SK-N-SH (cell line): ENCODE data around the gene EXOC4. TPM values are rescaled to one million over a fixed set of nuclear protein-coding genes. Genes with fewer than 3 reads are reported as not detected.

Experiments used
- CTCF ChIA-PET: fragments of 300-600, 350-600 bp; formaldehyde crosslinking; extraction: SDS; loops from one replicate; lab custom pipeline; 2021; lab: Yijun Ruan, JAX
- POLR2A ChIA-PET: fragments of 350-600 bp; sonication (Branson Sonifier 250); formaldehyde crosslinking; extraction: SDS; loops from one replicate; lab custom pipeline; 2020; ENCODE audit warnings: antibody characterized with exemption, inconsistent platforms; lab: Yijun Ruan, JAX
- DNase-seq: peaks from one replicate; pipeline ENCODE4 v3.0.0; 2012
- H2AFZ ChIP-seq: fragments of 200-600 bp; sonication (generic); 2 replicates; pipeline ENCODE4 v1.8.1; 2016; ENCODE audit warnings: antibody characterized with exemption, mild to moderate bottlenecking, low read depth
- H3F3A ChIP-seq: fragments of 200-600 bp; sonication (generic); replicated peaks from 2 replicates; pipeline ENCODE3; 2016; ENCODE audit warnings: antibody characterized with exemption, mild to moderate bottlenecking; ENCODE audit not compliant: insufficient read depth
- H3K27ac ChIP-seq, 2 experiments: fragments of 200-500 bp in 1 of 2; fragments of 200-600 bp in 1 of 2; sonication (Bioruptor generic) in 1 of 2; sonication (generic), shearing (Covaris generic) in 1 of 2; 2 replicates each; pipeline versions ENCODE4 v1.5.1 to v1.6.1; 2014 to 2016; ENCODE audit warnings: low read depth in 2 of 2, inconsistent platforms in 1 of 2, low read length in 1 of 2, mild to moderate bottlenecking in 1 of 2, mixed read lengths in 1 of 2
- H3K27me3 ChIP-seq: fragments of 200-600 bp; sonication (generic), shearing (Covaris generic); 2 replicates; pipeline ENCODE4 v1.6.1; 2016; ENCODE audit warnings: mixed run types; ENCODE audit not compliant: insufficient read depth
- H3K36me3 ChIP-seq, 2 experiments: fragments of 200-500 bp in 1 of 2; fragments of 200-600 bp in 1 of 2; sonication (Bioruptor generic) in 1 of 2; sonication (generic) in 1 of 2; replicated peaks in 1 of 2; 2 replicates each; pipeline versions ENCODE3 to v1.5.1; 2014 to 2016; ENCODE audit warnings: low read length in 1 of 2, mild to moderate bottlenecking in 1 of 2; ENCODE audit not compliant: insufficient read depth in 2 of 2, control insufficient read depth in 1 of 2
- H3K4me1 ChIP-seq, 2 experiments: fragments of 200-500 bp in 1 of 2; fragments of 200-600 bp in 1 of 2; sonication (Bioruptor generic) in 1 of 2; sonication (generic), shearing (Covaris generic) in 1 of 2; 2 replicates each; pipeline versions ENCODE4 v1.5.1 to v1.6.1; 2014 to 2016; ENCODE audit warnings: low read depth in 1 of 2, low read length in 1 of 2, mixed run types in 1 of 2; ENCODE audit not compliant: insufficient read depth in 2 of 2, control insufficient read depth in 1 of 2
- H3K4me2 ChIP-seq: fragments of 200-600 bp; sonication (generic), shearing (Covaris generic); 2 replicates; pipeline ENCODE4 v1.6.1; 2017; ENCODE audit warnings: mixed run types
- H3K4me3 ChIP-seq, 2 experiments: fragments of 200-500 bp in 1 of 2; fragments of 200-600 bp in 1 of 2; sonication (Bioruptor generic) in 1 of 2; sonication (generic), shearing (Covaris generic) in 1 of 2; 2 replicates each; pipeline versions ENCODE4 v1.5.1 to v1.8.1; 2014 to 2016; ENCODE audit warnings: low read depth in 2 of 2, inconsistent platforms in 1 of 2, low read length in 1 of 2, mild to moderate bottlenecking in 1 of 2, mixed read lengths in 1 of 2, moderate library complexity in 1 of 2
- H3K79me2 ChIP-seq: fragments of 200-600 bp; sonication (generic); 2 replicates; pipeline ENCODE4 v1.8.1; 2017; ENCODE audit warnings: mild to moderate bottlenecking; ENCODE audit not compliant: insufficient read depth
- H3K9ac ChIP-seq: fragments of 200-600 bp; sonication (generic); 2 replicates; pipeline ENCODE4 v1.6.1; 2017; ENCODE audit warnings: mixed run types
- H3K9me2 ChIP-seq: fragments of 200-600 bp; sonication (generic); 2 replicates; pipeline ENCODE4 v1.6.1; 2017; ENCODE audit warnings: mixed run types
- H3K9me3 ChIP-seq: fragments of 200-600 bp; sonication (generic); 2 replicates; pipeline ENCODE4 v1.6.1; 2017; ENCODE audit warnings: mixed run types, mild to moderate bottlenecking, moderate library complexity
- H4K20me1 ChIP-seq: fragments of 200-600 bp; sonication (generic); 2 replicates; pipeline ENCODE4 v1.6.1; 2017; ENCODE audit warnings: mild to moderate bottlenecking, mixed run types; ENCODE audit not compliant: insufficient read depth
- EP300 ChIP-seq, 2 experiments: IDR thresholded peaks; 2 replicates each; pipeline versions ENCODE4 v1.4.0 to v1.6.1; 2012; ENCODE audit warnings: borderline replicate concordance in 1 of 2, low read depth in 1 of 2, low read length in 1 of 2
- FOSL2 ChIP-seq: IDR thresholded peaks from 2 replicates; pipeline ENCODE4 v1.4.0; 2012; ENCODE audit warnings: low read depth, mild to moderate bottlenecking, moderate library complexity, borderline replicate concordance
- FOXJ3 ChIP-seq: sonication (generic); formaldehyde crosslinking; IDR thresholded peaks from 2 replicates; pipeline ENCODE4 v1.5.1; 2020; ENCODE audit warnings: mild to moderate bottlenecking, missing genetic modification reagents
- JUND ChIP-seq: IDR thresholded peaks from 2 replicates; pipeline ENCODE4 v1.4.0; 2012
- RAD21 ChIP-seq: IDR thresholded peaks from 2 replicates; pipeline ENCODE4 v1.6.1; 2012; ENCODE audit warnings: mild to moderate bottlenecking, low read length
- RCOR1 ChIP-seq: fragments of 150-350 bp; IDR thresholded peaks from 2 replicates; pipeline ENCODE4 v1.6.1; 2017; ENCODE audit warnings: antibody characterized with exemption, low read length
- RXRA ChIP-seq: IDR thresholded peaks from 2 replicates; pipeline ENCODE4 v1.4.0; 2012; ENCODE audit warnings: low read depth, mild to moderate bottlenecking, borderline replicate concordance
- SMC3 ChIP-seq: IDR thresholded peaks from 2 replicates; pipeline ENCODE4 v1.6.1; 2012; ENCODE audit warnings: low read depth, low read length, improper control_type of control experiment
- TAF1 ChIP-seq: IDR thresholded peaks from 2 replicates; pipeline ENCODE4 v1.6.1; 2012; ENCODE audit warnings: low read depth, mild to moderate bottlenecking, low read length, moderate library complexity, borderline replicate concordance
- TEAD4 ChIP-seq: IDR thresholded peaks from 2 replicates; pipeline ENCODE4 v1.4.0; 2012; ENCODE audit warnings: mild to moderate bottlenecking, borderline replicate concordance; ENCODE audit not compliant: insufficient read depth
- WGBS: methylation state at CpG from one replicate; pipeline ENCODE4 v1.1.6; 2017; ENCODE audit warnings: low lambda C conversion rate; 5-methylcytosine and 5-hydroxymethylcytosine counted together
- polyA plus RNA-seq, 3 experiments: library from polyadenylated mRNA; depleted of rRNA; stranded (reverse); fragments of >200 nt; gene quantifications; 2 replicates each; pipeline ENCODE4 v1.2.3, GENCODE V29; 2012
- TF ChIP-seq, protein P1 (sequence below): IDR thresholded peaks from 2 replicates; pipeline ENCODE4 v1.4.0; 2012; ENCODE audit warnings: low read depth, borderline replicate concordance
- TF ChIP-seq, protein P2 (sequence below): IDR thresholded peaks from 2 replicates; pipeline ENCODE4 v1.6.1; 2012; ENCODE audit warnings: mild to moderate bottlenecking, low read depth, low read length, moderate library complexity
- TF ChIP-seq, protein P3 (sequence below): fragments of 200-600 bp; sonication (generic); IDR thresholded peaks from 2 replicates; pipeline ENCODE4 v1.6.1; 2017; ENCODE audit warnings: antibody characterized with exemption, mild to moderate bottlenecking, moderate library complexity

EXOC4 gene
- polyA plus RNA-seq, 1 of the 3 experiments (the other 2 are of a cell fraction), result 37.3 TPM

DNA sequence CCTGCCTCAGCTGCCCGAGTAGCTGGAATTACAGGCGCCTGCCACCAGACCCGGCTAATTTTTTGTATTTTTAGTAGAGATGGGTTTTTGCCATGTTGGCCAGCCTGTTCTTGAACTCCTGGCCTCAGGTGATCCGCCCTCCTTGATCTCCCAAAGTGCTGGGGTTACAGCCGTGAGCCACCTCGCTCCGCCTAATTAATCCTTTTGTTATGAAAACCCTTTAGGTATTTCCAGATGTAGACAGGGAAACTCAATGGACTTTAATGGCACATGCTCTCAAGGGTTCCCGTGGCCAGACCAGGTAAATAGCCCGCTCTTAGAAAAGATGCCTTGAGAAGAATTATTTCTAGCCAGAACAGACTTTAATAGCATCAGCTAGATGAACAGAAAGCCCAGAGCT is 19.7 kb upstream of the EXOC4 start:
- no peaks in the 10 kb centered on the region for H3K27me3 ChIP-seq
- H3K9ac ChIP-seq, result no peak overlapping the region
- no peaks in the 10 kb centered on the region for H4K20me1 ChIP-seq
- POLR2A ChIA-PET, result no interaction called here
- H3K4me2 ChIP-seq, result no peak overlapping the region
- DNase-seq, result no peak
- no peak overlapping the region for H3K4me3 ChIP-seq
- H3K9me3 ChIP-seq, result no peaks in the 10 kb centered on the region
- TF ChIP-seq SMC3, result no peak
- no peak for TF ChIP-seq RCOR1
- TF ChIP-seq, protein P1, sequence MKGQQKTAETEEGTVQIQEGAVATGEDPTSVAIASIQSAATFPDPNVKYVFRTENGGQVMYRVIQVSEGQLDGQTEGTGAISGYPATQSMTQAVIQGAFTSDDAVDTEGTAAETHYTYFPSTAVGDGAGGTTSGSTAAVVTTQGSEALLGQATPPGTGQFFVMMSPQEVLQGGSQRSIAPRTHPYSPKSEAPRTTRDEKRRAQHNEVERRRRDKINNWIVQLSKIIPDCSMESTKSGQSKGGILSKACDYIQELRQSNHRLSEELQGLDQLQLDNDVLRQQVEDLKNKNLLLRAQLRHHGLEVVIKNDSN, result no peak
- no peak for TF ChIP-seq TEAD4
- TF ChIP-seq RAD21, result no peak
- TF ChIP-seq RXRA, result no peak
- TF ChIP-seq, protein P2, sequence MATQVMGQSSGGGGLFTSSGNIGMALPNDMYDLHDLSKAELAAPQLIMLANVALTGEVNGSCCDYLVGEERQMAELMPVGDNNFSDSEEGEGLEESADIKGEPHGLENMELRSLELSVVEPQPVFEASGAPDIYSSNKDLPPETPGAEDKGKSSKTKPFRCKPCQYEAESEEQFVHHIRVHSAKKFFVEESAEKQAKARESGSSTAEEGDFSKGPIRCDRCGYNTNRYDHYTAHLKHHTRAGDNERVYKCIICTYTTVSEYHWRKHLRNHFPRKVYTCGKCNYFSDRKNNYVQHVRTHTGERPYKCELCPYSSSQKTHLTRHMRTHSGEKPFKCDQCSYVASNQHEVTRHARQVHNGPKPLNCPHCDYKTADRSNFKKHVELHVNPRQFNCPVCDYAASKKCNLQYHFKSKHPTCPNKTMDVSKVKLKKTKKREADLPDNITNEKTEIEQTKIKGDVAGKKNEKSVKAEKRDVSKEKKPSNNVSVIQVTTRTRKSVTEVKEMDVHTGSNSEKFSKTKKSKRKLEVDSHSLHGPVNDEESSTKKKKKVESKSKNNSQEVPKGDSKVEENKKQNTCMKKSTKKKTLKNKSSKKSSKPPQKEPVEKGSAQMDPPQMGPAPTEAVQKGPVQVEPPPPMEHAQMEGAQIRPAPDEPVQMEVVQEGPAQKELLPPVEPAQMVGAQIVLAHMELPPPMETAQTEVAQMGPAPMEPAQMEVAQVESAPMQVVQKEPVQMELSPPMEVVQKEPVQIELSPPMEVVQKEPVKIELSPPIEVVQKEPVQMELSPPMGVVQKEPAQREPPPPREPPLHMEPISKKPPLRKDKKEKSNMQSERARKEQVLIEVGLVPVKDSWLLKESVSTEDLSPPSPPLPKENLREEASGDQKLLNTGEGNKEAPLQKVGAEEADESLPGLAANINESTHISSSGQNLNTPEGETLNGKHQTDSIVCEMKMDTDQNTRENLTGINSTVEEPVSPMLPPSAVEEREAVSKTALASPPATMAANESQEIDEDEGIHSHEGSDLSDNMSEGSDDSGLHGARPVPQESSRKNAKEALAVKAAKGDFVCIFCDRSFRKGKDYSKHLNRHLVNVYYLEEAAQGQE, result no peak
- no peak for TF ChIP-seq JUND
- TF ChIP-seq, protein P3, sequence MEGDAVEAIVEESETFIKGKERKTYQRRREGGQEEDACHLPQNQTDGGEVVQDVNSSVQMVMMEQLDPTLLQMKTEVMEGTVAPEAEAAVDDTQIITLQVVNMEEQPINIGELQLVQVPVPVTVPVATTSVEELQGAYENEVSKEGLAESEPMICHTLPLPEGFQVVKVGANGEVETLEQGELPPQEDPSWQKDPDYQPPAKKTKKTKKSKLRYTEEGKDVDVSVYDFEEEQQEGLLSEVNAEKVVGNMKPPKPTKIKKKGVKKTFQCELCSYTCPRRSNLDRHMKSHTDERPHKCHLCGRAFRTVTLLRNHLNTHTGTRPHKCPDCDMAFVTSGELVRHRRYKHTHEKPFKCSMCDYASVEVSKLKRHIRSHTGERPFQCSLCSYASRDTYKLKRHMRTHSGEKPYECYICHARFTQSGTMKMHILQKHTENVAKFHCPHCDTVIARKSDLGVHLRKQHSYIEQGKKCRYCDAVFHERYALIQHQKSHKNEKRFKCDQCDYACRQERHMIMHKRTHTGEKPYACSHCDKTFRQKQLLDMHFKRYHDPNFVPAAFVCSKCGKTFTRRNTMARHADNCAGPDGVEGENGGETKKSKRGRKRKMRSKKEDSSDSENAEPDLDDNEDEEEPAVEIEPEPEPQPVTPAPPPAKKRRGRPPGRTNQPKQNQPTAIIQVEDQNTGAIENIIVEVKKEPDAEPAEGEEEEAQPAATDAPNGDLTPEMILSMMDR, result no peak
- TF ChIP-seq TAF1, result no peak
- no peak for TF ChIP-seq FOSL2
- no peak for TF ChIP-seq EP300 (IDR thresholded peaks at IDR 0.05; ENCODE audit: borderline replicate concordance in 1 of 2, low read depth in 1 of 2, low read length in 1 of 2)
- no peak for TF ChIP-seq FOXJ3
- no peaks in the 10 kb centered on the region for H3K9me2 ChIP-seq
- CTCF ChIA-PET, result interaction anchor here (0.9 to 1.9 kb wide), 6 partner anchors 10 to 93 kb away, joined by 3 to 6 read pairs (median 3); partner anchors contain the start of gene EXOC4
- 84% methylated on average over 9 of the region's 9 CpGs for WGBS
- no peaks in the 10 kb centered on the region for H3K79me2 ChIP-seq
- H3F3A ChIP-seq, result no peaks in the 10 kb centered on the region
- H2AFZ ChIP-seq, result no peak overlapping the region
- H3K27ac ChIP-seq, result no peak overlapping the region
- no peaks in the 10 kb centered on the region for H3K4me1 ChIP-seq
- H3K36me3 ChIP-seq, result no peaks in the 10 kb centered on the region
